GM13976 (cell line): Measurements from ENCODE around the gene ZPBP2.

Source experiments
- DNase-seq: peaks from one replicate; pipeline ENCODE4 v3.0.0; 2012; ENCODE audit warnings: low spot score
- CTCF ChIP-seq: IDR thresholded peaks from 2 replicates; pipeline ENCODE4 v1.5.1; 2012; ENCODE audit warnings: borderline replicate concordance, mild to moderate bottlenecking; ENCODE audit not compliant: insufficient read depth; ENCODE audit errors: extremely low read depth, missing control alignments, control extremely low read depth
- in situ Hi-C: fragments of 300-500 bp; cut with MboI; formaldehyde crosslinking; loops from one replicate; pipeline ENCODE4 v1.12.0; 2022; ENCODE audit warnings: low sequenced_read_pairs, mixed read lengths, inconsistent platforms; ENCODE audit not compliant: unreplicated experiment

Gene ZPBP2

GRCh38 chr17:39925282-39926134, 57.5 kb downstream of the ZPBP2 start:
- DNase-seq, result no peak
- in situ Hi-C loops, result no loop called here

GRCh38 chr17:39926135-39926587, 58.2 kb downstream of the ZPBP2 start:
- no peak for DNase-seq
- no peak for TF ChIP-seq CTCF
- in situ Hi-C loops, result no loop called here

More at GRCh38 chr17:39925282-39926134, 57.5 kb downstream of the ZPBP2 start:
- no peak for TF ChIP-seq CTCF

GRCh38 chr17:39926588-39927100, 58.6 kb downstream of the ZPBP2 start:
- in situ Hi-C loops, result no loop called here
- peak; percentile 68 for DNase-seq
- no peak for TF ChIP-seq CTCF
